NCI-H2107 treated with DMSO at 0.1 percent for 48 hours (cell line): ENCODE data around the gene RAB1B.
"Not testable (repeated sequence)": the region's sequence is repeated elsewhere in the genome, so short reads cannot be mapped to it uniquely, and the experiment has no call there.

Source experiments
- DNase-seq: peaks from one replicate; lab custom pipeline; 2025; ENCODE audit not compliant: unreplicated experiment; lab: John Stamatoyannopoulos, UW

The RAB1B gene

DNA sequence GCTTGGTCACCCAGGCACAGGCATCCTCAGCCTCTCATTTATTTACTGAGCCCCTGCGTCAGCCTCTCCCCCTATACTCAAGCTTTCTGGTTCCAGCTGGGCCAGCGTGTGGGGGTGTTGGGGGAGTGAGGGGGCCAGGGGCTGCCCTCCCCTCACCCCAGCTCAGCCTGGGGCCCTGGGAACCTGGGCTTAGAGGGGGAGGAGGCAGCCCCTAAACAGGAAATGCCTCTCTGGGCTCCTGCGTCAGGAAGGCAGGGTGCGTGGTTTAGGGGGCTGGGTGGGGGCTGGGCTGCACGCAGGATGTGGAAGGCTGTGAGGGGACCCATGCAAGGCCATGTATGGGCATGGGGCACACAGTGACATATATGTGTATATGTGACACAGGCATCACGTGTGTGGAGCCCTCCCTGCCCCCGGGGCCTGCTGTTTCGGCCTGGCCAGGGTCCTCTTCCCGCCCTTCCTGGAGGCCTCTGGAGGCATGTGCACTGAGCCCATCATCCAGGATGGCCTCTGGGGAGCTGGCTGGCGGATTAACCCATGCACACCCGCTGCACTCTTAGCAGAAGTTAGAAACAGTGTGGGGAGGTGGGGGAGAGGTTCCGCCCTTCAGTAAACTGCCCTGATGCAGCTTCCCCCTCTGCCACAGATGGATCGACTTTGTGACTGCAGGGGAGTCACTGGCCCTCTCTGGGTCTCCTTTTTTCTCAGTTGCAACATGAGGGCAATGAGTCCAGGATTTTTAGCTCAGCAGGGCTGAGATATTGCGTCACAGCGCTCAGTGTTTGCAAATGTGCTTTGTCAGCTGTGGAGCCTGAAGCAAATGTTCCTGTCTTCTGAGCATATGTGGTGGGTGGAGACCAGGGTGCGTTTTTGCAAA, 49.5 kb downstream of the RAB1B start:
- DNase-seq = no peak

DNA sequence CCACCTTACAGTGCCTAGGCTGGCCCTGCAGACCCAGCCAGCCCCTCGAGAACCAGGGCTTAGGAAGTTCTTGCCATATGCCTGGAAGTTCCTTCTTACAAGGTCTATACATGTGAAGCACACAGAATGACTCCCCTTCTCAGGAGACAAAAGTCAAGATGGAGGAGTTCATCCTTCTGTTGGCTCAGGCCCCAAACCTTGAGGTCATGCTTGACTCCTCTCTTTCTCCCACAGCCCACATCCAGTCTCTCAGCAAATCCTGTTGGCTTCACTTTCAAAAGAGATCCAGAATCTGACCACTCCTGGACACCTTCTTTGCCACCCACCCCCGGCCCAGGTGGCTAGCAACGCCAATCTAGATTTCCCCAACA, 50.1 kb downstream of the RAB1B start:
- no peak for DNase-seq

GRCh38 chr11:66320289-66320688, 51.9 kb downstream of the RAB1B start:
- not testable (repeated sequence) for DNase-seq

DNA sequence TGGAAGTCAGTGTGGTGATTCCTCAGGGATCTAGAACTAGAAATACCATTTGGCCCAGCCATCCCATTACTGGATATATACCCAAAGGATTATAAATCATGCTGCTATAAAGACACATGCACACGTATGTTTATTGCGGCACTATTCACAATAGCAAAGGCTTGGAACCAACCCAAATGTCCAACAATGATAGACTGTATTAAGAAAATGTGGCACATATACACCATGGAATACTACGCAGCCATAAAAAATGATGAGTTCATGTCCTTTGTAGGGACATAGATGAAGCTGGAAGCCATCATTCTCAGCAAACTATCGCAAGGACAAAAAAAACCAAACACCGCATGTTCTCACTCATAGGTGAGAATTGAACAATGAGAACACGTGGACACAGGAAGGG, 52.3 kb downstream of the RAB1B start:
- not testable (repeated sequence) for DNase-seq

DNA sequence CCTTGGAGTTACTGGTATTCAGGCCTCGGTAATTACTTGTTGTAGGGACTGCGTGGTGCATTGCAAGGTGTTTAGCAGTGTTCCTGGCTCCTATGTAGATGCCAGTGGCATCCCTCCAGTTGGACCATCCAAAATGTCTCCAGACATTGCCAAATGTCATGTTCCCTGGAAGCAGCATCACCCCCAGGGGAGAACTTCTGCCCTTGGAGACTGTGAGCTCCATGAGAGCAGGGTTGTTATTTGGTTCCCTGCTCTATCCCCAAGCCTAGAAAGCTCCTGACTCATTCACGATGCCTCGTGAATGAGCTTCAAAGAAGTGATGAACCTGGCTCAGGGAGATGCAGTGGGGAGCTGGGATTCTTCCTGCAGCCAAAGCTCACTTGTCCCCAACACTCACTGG, 53.2 kb downstream of the RAB1B start:
- no peak for DNase-seq

GRCh38 chr11:66322732-66323427, 54.4 kb downstream of the RAB1B start:
- DNase-seq = no peak

DNA sequence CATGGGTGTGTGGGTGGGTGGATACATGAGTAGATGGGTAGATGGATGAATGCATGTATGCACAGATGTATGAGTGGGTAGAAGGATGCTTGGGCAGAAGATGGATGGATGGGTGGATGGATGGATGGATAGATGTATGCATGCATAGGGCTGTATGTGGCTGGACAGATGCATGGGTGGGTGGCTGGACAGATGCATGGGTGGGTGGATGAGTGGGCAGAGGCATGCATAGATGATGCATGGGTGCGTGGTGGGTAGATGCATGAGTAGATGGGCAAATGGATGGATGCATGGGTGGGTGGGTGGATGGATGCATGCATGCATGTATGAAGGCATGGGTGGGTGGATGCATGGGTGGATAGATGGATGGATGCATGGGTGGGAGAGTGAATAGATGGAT, 55.2 kb downstream of the RAB1B start:
- DNase-seq = no peak

- DNase-seq = no peak
Measured at GRCh38 chr11:66324664-66325063, 56.2 kb downstream of the RAB1B start.

GRCh38 chr11:66325263-66325671, 56.8 kb downstream of the RAB1B start:
- no peak for DNase-seq

- no peak for DNase-seq
Measured at GRCh38 chr11:66326261-66327111, 58.0 kb downstream of the RAB1B start.
